HCEC 1CT (cell line): Measurements from ENCODE around the gene ROMO1.
"Not testable (repeated sequence)": the region's sequence is repeated elsewhere in the genome, so short reads cannot be mapped to it uniquely, and the experiment has no call there.

ENCODE experiments used
- DNase-seq: peaks from one replicate; pipeline ENCODE4 v3.0.0-alpha.2; 2017

Gene ROMO1

GRCh38 chr20:35713120-35713519, 13.9 kb downstream of the ROMO1 start:
- not testable (repeated sequence) for DNase-seq

- DNase-seq = no peak
Measured at GRCh38 chr20:35714127-35714526, 14.9 kb downstream of the ROMO1 start.

DNA sequence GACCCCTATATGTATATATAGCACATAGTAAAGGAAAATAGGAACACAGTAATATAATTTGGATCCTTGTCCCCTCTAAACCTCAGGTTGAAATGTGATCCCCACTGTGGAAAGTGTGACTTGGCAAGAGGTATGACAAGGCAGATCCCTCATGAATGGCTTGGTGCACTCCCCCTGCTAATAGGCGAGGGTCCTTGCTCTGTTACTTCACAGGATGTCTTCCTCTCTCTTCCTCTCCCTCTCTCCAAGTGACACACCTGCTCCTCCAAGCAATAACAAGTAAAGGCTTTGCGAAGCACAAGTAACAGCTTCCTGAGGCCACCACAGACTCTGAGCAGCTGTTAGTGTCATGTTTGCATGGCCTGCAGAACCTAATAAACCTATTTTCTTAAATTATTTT, 16.4 kb downstream of the ROMO1 start:
- no peak for DNase-seq

- DNase-seq = no peak
Measured at GRCh38 chr20:35716330-35716729, 17.1 kb downstream of the ROMO1 start.

DNA sequence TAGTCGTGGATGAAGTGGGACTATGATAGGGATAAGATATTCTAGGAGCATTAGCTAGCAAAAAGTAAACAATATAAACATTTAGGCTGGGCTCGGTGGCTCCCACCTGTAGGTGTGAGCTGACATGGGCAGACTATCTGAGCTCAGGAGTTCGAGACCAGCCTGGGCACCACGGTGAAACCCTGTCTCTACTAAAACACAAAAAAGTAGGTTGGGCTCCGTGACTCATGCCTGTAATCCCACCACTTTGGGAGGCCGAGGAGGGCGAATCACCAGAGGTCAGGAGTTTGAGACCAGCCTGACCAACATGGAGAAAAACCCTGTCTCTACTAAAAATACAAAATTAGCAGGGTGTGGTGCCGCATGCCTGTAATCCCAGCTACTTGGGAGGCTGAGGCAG, 19.1 kb downstream of the ROMO1 start:
- DNase-seq = not testable (repeated sequence)

DNA sequence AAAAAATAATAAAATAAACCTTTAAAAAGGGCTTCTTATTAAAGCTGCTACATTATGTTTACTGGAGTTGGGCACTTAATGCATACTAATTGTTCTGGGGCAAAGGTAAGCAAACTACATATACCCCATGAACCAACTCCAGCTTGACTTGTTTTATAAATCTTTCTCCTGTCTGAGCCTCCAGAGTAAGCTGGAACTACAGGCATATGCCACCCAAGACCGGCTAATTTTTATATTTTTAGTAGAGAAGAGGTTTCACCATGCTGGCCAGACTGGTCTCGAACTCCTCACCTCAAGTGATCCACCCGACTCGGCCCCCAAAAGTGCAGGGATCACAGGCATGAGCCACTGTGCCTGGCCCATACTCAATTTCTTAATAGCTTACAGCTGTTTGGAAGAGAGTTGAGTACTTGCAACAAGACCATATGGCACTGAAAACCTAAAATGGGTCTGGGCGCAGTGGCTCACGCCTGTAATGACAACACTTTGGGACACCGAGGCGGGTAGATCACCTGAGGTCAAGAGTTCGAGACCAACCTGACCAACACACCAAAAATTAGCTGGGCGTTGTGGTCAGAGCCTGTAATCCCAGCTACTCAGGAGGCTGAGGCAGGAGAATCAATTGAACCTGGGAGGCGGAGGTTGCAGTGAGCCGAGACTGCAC, 19.9 kb downstream of the ROMO1 start:
- no peak for DNase-seq

GRCh38 chr20:35719717-35720116, 20.5 kb downstream of the ROMO1 start:
- no peak for DNase-seq

- no peak for DNase-seq
Measured at GRCh38 chr20:35720165-35721123, 21.2 kb downstream of the ROMO1 start.

DNA sequence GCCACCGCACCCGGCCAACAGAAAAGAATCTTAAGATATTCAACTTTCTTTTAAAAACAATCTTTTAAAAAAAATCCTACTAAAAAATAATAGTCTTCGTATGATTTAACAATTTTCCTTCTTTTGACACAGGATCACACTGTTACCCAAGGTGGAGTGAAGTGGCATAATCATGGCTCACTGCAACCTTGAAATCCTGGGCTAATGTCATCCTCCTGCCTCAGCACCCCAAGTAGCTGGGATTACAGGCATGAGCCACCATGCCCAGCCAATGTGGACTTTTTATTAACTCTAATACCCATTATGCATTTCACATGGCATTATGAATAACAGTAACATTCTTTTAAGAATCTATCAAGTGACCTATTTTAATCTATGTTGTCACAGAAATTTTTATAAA, 22.0 kb downstream of the ROMO1 start:
- no peak for DNase-seq

DNA sequence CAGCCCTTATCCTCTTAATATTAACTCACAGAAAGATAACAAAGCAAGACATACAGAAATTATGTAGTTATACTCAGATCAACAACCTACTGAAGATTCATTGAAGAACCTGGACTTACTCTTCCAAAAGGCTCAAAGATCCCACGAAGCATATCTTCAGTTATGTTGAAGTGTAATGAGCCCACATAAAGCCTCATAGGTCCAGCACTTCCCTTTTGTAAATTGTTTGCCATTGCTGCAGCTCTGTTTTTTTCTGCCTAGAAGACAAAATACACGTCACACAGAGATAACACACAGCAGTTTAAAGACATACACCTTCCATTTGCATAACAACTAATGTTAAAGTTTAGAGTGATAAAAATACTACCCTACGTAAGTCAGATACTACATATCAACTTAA, 22.4 kb downstream of the ROMO1 start:
- no peak for DNase-seq

DNA sequence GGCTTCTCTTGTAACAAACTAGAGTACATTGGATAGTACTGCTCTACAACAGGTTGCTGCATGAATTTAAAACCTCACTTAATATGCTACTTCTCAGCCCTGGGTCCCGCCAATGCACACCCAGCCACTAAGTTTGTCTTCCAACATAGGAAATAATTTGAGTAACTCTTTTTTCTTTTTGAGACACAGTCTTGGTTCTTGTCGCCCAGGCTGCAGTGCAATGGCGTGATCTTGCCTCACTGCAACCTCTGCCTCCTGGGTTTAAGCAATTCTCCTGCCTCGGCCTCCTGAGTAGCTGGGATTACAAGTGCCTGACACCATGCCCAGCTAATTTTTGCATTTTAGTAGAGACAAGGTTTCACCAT, 24.1 kb downstream of the ROMO1 start:
- DNase-seq = not testable (repeated sequence)

DNA sequence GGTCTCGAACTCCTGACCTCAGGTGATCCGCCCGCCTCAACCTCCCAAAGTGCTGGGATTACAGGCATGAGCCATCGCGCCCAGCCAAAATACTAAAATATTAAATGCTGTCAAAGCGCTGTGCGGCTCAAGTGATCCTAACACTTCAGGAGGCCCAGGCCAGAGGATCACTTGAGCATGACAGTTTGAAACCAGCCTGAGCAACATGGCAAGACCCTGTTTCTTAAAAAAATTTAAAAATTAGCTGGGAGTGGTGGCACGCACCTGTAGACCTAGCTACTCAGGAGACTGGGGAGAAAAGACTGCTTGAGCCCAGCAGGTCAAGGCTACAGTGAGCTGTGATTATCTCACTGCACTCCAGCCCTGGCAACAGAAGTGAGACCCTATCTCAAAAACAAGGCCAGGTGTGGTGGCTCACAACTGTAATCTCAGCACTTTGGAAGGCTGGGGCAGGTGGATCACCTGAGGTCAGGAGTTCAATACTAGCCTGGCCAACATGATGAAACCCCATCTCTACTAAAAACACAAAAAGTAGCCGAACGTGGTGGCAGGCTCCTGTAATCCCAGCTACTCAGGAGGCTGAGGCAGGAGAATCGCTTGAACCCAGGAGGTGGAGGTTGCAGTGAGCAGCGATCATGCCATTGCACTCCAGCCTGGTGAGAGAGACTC, 24.6 kb downstream of the ROMO1 start:
- not testable (repeated sequence) for DNase-seq

DNA sequence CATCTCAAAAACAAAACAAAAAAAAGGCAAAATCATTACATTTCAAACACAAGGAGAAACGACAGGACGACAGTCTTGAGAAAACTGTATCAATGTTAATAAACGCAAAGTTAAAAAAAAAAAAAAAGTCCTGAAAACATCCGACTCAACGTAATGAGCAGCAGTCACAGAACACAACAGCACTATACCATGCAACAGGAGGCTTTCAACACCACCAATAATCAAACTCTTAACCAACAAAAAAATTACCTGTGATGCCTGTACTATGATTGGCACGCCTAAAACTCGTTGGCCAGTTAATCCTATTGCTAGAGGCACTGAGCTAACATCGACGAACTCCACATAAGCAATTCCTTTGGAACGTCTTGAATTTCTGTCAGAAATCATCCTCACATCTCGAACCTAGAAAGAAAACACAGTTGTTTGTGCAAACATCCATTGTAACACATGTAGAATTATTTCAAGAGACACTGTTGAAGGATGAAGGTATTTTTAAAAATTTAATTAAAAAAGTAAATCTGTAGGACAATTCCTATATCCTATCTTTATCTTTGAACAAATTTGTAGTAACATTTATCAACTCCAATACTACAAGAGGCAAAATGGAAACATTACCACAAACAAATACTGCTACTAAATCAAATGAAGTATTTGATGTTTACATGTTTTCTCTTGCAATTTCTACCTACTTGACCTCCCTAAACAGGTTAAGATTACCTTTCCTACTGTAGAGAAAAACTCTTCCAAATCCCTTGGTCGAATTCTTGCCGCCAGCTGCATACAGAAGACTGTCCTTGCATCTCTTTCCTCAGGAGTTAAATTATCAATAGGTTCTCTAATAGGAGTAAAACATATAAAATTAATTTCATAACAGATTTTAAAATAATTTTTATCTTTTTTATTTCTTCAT, 25.4 kb downstream of the ROMO1 start:
- no peak for DNase-seq

- no peak for DNase-seq
Measured at GRCh38 chr20:35726842-35727711, 27.9 kb downstream of the ROMO1 start.

GRCh38 chr20:35729283-35729807, 30.1 kb downstream of the ROMO1 start:
- no peak for DNase-seq

DNA sequence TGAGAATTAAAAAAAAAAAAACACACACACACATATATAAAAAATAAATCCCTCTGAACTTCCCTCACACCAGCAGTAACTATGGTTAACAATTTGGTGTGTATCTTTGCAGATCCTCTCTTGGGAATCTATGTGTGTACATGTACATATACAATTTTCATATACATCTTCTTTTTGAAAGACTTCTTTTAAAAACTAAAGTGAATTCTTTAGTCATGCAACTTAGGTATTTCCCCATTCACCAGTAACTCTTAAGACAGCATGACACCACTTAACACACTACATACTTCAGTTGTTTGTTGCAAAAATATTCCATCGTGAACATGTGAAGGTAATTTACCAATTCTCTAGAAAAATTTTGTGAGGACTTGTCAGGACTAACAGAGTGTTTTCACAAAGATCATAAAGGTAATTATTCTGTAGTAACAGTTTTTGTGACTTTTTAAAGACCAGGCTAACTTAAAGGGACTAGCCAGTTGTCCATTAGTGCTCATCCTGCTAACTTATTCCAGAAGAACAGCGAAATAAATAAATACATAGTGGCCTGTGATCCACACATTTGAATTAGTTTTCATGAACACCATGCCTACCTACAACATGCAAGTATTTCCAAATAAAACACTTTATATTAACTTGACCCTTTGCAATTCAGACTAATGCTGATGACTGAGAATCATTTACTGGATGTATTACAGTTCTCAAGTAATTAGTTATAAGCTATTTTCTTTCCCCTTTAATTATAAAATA, 30.8 kb downstream of the ROMO1 start:
- DNase-seq = no peak

- DNase-seq = no peak
Measured at GRCh38 chr20:35730583-35731468, 31.6 kb downstream of the ROMO1 start.

DNA sequence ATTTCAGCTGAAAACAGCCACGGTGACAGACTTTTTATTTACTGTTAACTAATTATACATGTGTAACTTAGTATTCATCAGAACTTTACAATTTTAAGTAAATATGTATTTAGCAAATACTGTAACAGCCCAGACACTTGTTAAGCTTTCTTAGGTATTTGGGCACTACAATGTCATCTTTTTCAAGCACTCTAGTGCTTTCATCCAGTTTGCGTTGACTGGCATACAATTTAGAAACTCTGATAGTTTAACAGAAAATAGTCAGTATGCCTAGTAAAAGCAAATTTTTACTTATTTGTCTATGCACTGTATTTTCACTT, 32.2 kb downstream of the ROMO1 start:
- no peak for DNase-seq

GRCh38 chr20:35731862-35732643, 32.8 kb downstream of the ROMO1 start:
- no peak for DNase-seq
